ENCODE results near the gene WTIP. TPM values are rescaled to one million over a fixed set of nuclear protein-coding genes. Genes with fewer than 3 reads are reported as not detected.
"Not testable (repeated sequence)": the region's sequence is repeated elsewhere in the genome, so short reads cannot be mapped to it uniquely, and the experiment has no call there.

WTIP gene
- total RNA-seq, 1 donor from 2014 or later = 25.7 TPM

GRCh38 chr19:34454091-34454490, 27.5 kb upstream of the WTIP start:
- H3K27me3 Mint-ChIP-seq (ENCODE audit: unreplicated experiment) = no peaks in the 10 kb centered on the region
- no peaks in the 10 kb centered on the region for H3K9me3 Mint-ChIP-seq (ENCODE audit: unreplicated experiment)
- DNase-seq (ENCODE audit: extremely low spot score, unreplicated experiment) = no peak
- H3K4me1 Mint-ChIP-seq (ENCODE audit: unreplicated experiment) = peaks cover 7% of the 10 kb centered on the region
- peaks cover 44% of the 10 kb centered on the region for H3K36me3 Mint-ChIP-seq (ENCODE audit: unreplicated experiment)
- no peak for TF ChIP-seq CTCF (IDR thresholded peaks at IDR 0.05)
- H3K27ac Mint-ChIP-seq (ENCODE audit: unreplicated experiment) = no peak overlapping the region
- H3K4me3 Mint-ChIP-seq (ENCODE audit: unreplicated experiment) = no peak overlapping the region

- no peak for TF ChIP-seq CTCF (IDR thresholded peaks at IDR 0.05)
- H3K4me3 Mint-ChIP-seq (ENCODE audit: unreplicated experiment) = no peak overlapping the region
- peaks cover 44% of the 10 kb centered on the region for H3K36me3 Mint-ChIP-seq (ENCODE audit: unreplicated experiment)
- H3K4me1 Mint-ChIP-seq (ENCODE audit: unreplicated experiment) = peaks cover 7% of the 10 kb centered on the region
- H3K27me3 Mint-ChIP-seq (ENCODE audit: unreplicated experiment) = no peaks in the 10 kb centered on the region
- no peaks in the 10 kb centered on the region for H3K9me3 Mint-ChIP-seq (ENCODE audit: unreplicated experiment)
- H3K27ac Mint-ChIP-seq (ENCODE audit: unreplicated experiment) = no peak overlapping the region
- DNase-seq (ENCODE audit: extremely low spot score, unreplicated experiment) = no peak
These were observed 26.9 kb upstream of the WTIP start for GRCh38 chr19:34454685-34455084.

GRCh38 chr19:34455783-34456480, 25.6 kb upstream of the WTIP start:
- H3K27ac Mint-ChIP-seq (ENCODE audit: unreplicated experiment); H3K27me3 Mint-ChIP-seq (ENCODE audit: unreplicated experiment); H3K4me1 Mint-ChIP-seq (ENCODE audit: unreplicated experiment); DNase-seq (ENCODE audit: extremely low spot score, unreplicated experiment); H3K9me3 Mint-ChIP-seq (ENCODE audit: unreplicated experiment); H3K4me3 Mint-ChIP-seq (ENCODE audit: unreplicated experiment): not testable (repeated sequence)
- peaks cover 48% of the 10 kb centered on the region for H3K36me3 Mint-ChIP-seq (ENCODE audit: unreplicated experiment)

- no peak overlapping the region for H3K4me3 Mint-ChIP-seq (ENCODE audit: unreplicated experiment)
- H3K4me1 Mint-ChIP-seq (ENCODE audit: unreplicated experiment) = peaks cover 9% of the 10 kb centered on the region
- H3K36me3 Mint-ChIP-seq (ENCODE audit: unreplicated experiment) = peaks cover 59% of the 10 kb centered on the region
- no peaks in the 10 kb centered on the region for H3K9me3 Mint-ChIP-seq (ENCODE audit: unreplicated experiment)
- DNase-seq (ENCODE audit: extremely low spot score, unreplicated experiment) = no peak
- no peaks in the 10 kb centered on the region for H3K27me3 Mint-ChIP-seq (ENCODE audit: unreplicated experiment)
- no peak overlapping the region for H3K27ac Mint-ChIP-seq (ENCODE audit: unreplicated experiment)
- no peak for TF ChIP-seq CTCF (IDR thresholded peaks at IDR 0.05)
These were observed 24.1 kb upstream of the WTIP start for GRCh38 chr19:34457446-34457845.

GRCh38 chr19:34458677-34459076, 22.9 kb upstream of the WTIP start:
- Mint-ChIP-seq H3K27ac (ENCODE audit: unreplicated experiment) (no peak overlapping the region), H3K9me3 (ENCODE audit: unreplicated experiment) (no peaks in the 10 kb centered on the region), H3K27me3 (ENCODE audit: unreplicated experiment) (no peaks in the 10 kb centered on the region), H3K4me3 (ENCODE audit: unreplicated experiment) (no peak overlapping the region), H3K4me1 (ENCODE audit: unreplicated experiment) (peaks cover 2% of the 10 kb centered on the region), H3K36me3 (ENCODE audit: unreplicated experiment) (peaks cover 60% of the 10 kb centered on the region)
- no peak for TF ChIP-seq CTCF (IDR thresholded peaks at IDR 0.05)
- no peak for DNase-seq (ENCODE audit: extremely low spot score, unreplicated experiment)
